ENCODE results near the gene ANKRD12. TPM values are rescaled to one million over a fixed set of nuclear protein-coding genes. Genes with fewer than 3 reads are reported as not detected.

Gene ANKRD12
- polyA plus RNA-seq, 1 donor from 2014 or later, result 32.3 TPM

GRCh38 chr18:9329471-9329870 is 192.9 kb downstream of the ANKRD12 start:
- no peak overlapping the region for H3K4me3 ChIP-seq (ENCODE audit: low read length)
- peaks cover 4% of the 10 kb centered on the region for H3K9me3 ChIP-seq (ENCODE audit: low read length)
- TF ChIP-seq TAF1 (IDR thresholded peaks at IDR 0.05; ENCODE audit: low read depth), result no peak
- no peak for TF ChIP-seq EZH2 (IDR thresholded peaks at IDR 0.05; ENCODE audit: borderline replicate concordance, insufficient read depth, low read length, poor library complexity, severe bottlenecking)
- no peak for TF ChIP-seq RAD21 (conservative IDR thresholded peaks at IDR 0.05)
- TF ChIP-seq CTCF (IDR thresholded peaks at IDR 0.05; ENCODE audit: poor library complexity, severe bottlenecking), result no peak
- no peak for TF ChIP-seq POLR2AphosphoS5 (IDR thresholded peaks at IDR 0.05)
- TF ChIP-seq, protein P1, sequence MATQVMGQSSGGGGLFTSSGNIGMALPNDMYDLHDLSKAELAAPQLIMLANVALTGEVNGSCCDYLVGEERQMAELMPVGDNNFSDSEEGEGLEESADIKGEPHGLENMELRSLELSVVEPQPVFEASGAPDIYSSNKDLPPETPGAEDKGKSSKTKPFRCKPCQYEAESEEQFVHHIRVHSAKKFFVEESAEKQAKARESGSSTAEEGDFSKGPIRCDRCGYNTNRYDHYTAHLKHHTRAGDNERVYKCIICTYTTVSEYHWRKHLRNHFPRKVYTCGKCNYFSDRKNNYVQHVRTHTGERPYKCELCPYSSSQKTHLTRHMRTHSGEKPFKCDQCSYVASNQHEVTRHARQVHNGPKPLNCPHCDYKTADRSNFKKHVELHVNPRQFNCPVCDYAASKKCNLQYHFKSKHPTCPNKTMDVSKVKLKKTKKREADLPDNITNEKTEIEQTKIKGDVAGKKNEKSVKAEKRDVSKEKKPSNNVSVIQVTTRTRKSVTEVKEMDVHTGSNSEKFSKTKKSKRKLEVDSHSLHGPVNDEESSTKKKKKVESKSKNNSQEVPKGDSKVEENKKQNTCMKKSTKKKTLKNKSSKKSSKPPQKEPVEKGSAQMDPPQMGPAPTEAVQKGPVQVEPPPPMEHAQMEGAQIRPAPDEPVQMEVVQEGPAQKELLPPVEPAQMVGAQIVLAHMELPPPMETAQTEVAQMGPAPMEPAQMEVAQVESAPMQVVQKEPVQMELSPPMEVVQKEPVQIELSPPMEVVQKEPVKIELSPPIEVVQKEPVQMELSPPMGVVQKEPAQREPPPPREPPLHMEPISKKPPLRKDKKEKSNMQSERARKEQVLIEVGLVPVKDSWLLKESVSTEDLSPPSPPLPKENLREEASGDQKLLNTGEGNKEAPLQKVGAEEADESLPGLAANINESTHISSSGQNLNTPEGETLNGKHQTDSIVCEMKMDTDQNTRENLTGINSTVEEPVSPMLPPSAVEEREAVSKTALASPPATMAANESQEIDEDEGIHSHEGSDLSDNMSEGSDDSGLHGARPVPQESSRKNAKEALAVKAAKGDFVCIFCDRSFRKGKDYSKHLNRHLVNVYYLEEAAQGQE (IDR thresholded peaks at IDR 0.05; ENCODE audit: borderline replicate concordance), result no peak
- no peak for TF ChIP-seq MXI1 (conservative IDR thresholded peaks at IDR 0.05; ENCODE audit: poor library complexity, severe bottlenecking)
- TF ChIP-seq EP300 (conservative IDR thresholded peaks at IDR 0.05; ENCODE audit: poor library complexity, severe bottlenecking), result no peak
- TF ChIP-seq SMC3 (conservative IDR thresholded peaks at IDR 0.05; ENCODE audit: poor library complexity), result no peak
- H3K4me2 ChIP-seq (ENCODE audit: low read length), result no peak overlapping the region
- no peak overlapping the region for H3K27ac ChIP-seq (ENCODE audit: low read length)
- no peak overlapping the region for H2AFZ ChIP-seq (ENCODE audit: low read depth, low read length)
- H3K79me2 ChIP-seq (replicated peaks; ENCODE audit: insufficient read depth, low read length), result no peaks in the 10 kb centered on the region
- H3K27me3 ChIP-seq (ENCODE audit: insufficient read depth, low read depth, low read length), result no peaks in the 10 kb centered on the region
- H3F3A ChIP-seq (ENCODE audit: insufficient read depth, low read length, poor library complexity, severe bottlenecking), result no peaks in the 10 kb centered on the region
- no peaks in the 10 kb centered on the region for H3K36me3 ChIP-seq (ENCODE audit: insufficient read depth, low read length)
- no peak overlapping the region for H3K9ac ChIP-seq (ENCODE audit: low read length)
- H3K9me2 ChIP-seq (ENCODE audit: insufficient read depth, low read length), result no peaks in the 10 kb centered on the region
- no peaks in the 10 kb centered on the region for H4K20me1 ChIP-seq (ENCODE audit: insufficient read depth)

GRCh38 chr18:9330419-9330818 is 193.8 kb downstream of the ANKRD12 start:
- H3K36me3 ChIP-seq (ENCODE audit: insufficient read depth, low read length), result no peaks in the 10 kb centered on the region
- no peaks in the 10 kb centered on the region for H3K27me3 ChIP-seq (ENCODE audit: insufficient read depth, low read depth, low read length)
- no peak overlapping the region for H3K9ac ChIP-seq (ENCODE audit: low read length)
- H3F3A ChIP-seq (ENCODE audit: insufficient read depth, low read length, poor library complexity, severe bottlenecking), result peaks cover 3% of the 10 kb centered on the region
- no peak overlapping the region for H3K27ac ChIP-seq (ENCODE audit: low read length)
- TF ChIP-seq POLR2AphosphoS5 (IDR thresholded peaks at IDR 0.05) (no peak), SMC3 (conservative IDR thresholded peaks at IDR 0.05; ENCODE audit: poor library complexity) (no peak), CTCF (IDR thresholded peaks at IDR 0.05; ENCODE audit: poor library complexity, severe bottlenecking) (no peak), RAD21 (conservative IDR thresholded peaks at IDR 0.05) (no peak), MXI1 (conservative IDR thresholded peaks at IDR 0.05; ENCODE audit: poor library complexity, severe bottlenecking) (no peak), TAF1 (IDR thresholded peaks at IDR 0.05; ENCODE audit: low read depth) (no peak), EZH2 (IDR thresholded peaks at IDR 0.05; ENCODE audit: borderline replicate concordance, insufficient read depth, low read length, poor library complexity, severe bottlenecking) (no peak), EP300 (conservative IDR thresholded peaks at IDR 0.05; ENCODE audit: poor library complexity, severe bottlenecking) (no peak)
- TF ChIP-seq, protein P1 (IDR thresholded peaks at IDR 0.05; ENCODE audit: borderline replicate concordance), result no peak
- no peak overlapping the region for H3K4me3 ChIP-seq (ENCODE audit: low read length)
- no peak overlapping the region for H2AFZ ChIP-seq (ENCODE audit: low read depth, low read length)
- H3K9me2 ChIP-seq (ENCODE audit: insufficient read depth, low read length), result no peaks in the 10 kb centered on the region
- no peak overlapping the region for H3K4me2 ChIP-seq (ENCODE audit: low read length)
- H3K79me2 ChIP-seq (replicated peaks; ENCODE audit: insufficient read depth, low read length), result peaks cover 3% of the 10 kb centered on the region
- peaks cover 4% of the 10 kb centered on the region for H3K9me3 ChIP-seq (ENCODE audit: low read length)
- H4K20me1 ChIP-seq (ENCODE audit: insufficient read depth), result no peaks in the 10 kb centered on the region

All from neural cell (in vitro differentiated cells).